Measurements from ENCODE around the gene SPC24. TPM values are rescaled to one million over a fixed set of nuclear protein-coding genes. Genes with fewer than 3 reads are reported as not detected.
"Not testable (repeated sequence)": the region's sequence is repeated elsewhere in the genome, so short reads cannot be mapped to it uniquely, and the experiment has no call there.

The SPC24 gene
- total and polyA plus RNA-seq, 2 donors (not counting 1 experiment from before 2014, with no cell fraction given) = 0.12 to 0.15 TPM

DNA sequence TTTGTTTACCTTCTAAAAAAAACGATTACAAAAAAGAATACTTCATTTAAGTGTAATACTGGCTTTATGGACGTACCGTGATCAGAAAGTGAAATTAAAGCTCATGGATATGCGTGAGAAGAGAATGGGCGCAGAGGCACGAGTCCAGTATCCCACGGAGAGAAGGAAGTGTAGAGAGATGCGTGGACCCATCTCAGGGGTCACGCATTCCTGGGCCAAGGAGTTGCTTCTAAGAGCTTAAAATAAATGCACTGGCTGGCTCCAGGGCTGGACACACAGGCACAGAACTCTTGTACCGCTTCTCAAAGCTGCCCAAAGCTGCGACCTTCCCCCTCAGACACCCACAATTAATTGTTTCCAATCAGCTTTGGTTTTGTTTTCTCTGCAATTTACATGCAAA is 8.7 kb upstream of the SPC24 start:
- no peaks in the 10 kb centered on the region for H3K27me3 ChIP-seq (replicated peaks in 1 of 4; ENCODE audit: control extremely low read depth in 1 of 4, control insufficient read depth in 3 of 4, insufficient read depth in 4 of 4, low read length in 3 of 4)
- TF ChIP-seq, protein P1, sequence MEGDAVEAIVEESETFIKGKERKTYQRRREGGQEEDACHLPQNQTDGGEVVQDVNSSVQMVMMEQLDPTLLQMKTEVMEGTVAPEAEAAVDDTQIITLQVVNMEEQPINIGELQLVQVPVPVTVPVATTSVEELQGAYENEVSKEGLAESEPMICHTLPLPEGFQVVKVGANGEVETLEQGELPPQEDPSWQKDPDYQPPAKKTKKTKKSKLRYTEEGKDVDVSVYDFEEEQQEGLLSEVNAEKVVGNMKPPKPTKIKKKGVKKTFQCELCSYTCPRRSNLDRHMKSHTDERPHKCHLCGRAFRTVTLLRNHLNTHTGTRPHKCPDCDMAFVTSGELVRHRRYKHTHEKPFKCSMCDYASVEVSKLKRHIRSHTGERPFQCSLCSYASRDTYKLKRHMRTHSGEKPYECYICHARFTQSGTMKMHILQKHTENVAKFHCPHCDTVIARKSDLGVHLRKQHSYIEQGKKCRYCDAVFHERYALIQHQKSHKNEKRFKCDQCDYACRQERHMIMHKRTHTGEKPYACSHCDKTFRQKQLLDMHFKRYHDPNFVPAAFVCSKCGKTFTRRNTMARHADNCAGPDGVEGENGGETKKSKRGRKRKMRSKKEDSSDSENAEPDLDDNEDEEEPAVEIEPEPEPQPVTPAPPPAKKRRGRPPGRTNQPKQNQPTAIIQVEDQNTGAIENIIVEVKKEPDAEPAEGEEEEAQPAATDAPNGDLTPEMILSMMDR (IDR thresholded peaks at IDR 0.05) = no peak
- TF ChIP-seq EZH2 (IDR thresholded peaks at IDR 0.05; ENCODE audit: borderline replicate concordance, insufficient read depth, low read depth, low read length, poor library complexity, severe bottlenecking) = no peak
- ATAC-seq (ENCODE audit: low read depth) (no peak), DNase-seq (no peak)
- H4K20me1 ChIP-seq (ENCODE audit: control insufficient read depth, insufficient read depth, low read length, poor library complexity, severe bottlenecking) = no peaks in the 10 kb centered on the region
- H3K79me2 ChIP-seq (ENCODE audit: control insufficient read depth, insufficient read depth, low read length) = no peaks in the 10 kb centered on the region
- intact Hi-C loops (cut with micrococcal nuclease) = no loop called here
- H3K4me1 ChIP-seq (ENCODE audit: control insufficient read depth in 2 of 2, insufficient read depth in 2 of 2, low read length in 2 of 2) = no peaks in the 10 kb centered on the region
- no peak overlapping the region for H3K9ac ChIP-seq (ENCODE audit: low read length)
- CTCF ChIA-PET = interaction anchor here (0.7 kb wide), 1 partner anchor 21 kb away, joined by 4 read pairs; no protein-coding TSS in a partner anchor
- Mint-ChIP-seq H3K9me3 (ENCODE audit: insufficient read depth) (peaks cover 2% of the 10 kb centered on the region), H3K4me3 (no peak overlapping the region), H3K27me3 (no peaks in the 10 kb centered on the region), H3K27ac (no peak overlapping the region), H3K4me1 (no peaks in the 10 kb centered on the region)
- H3K9me3 ChIP-seq (ENCODE audit: control extremely low read depth in 1 of 3, control insufficient read depth in 2 of 3, insufficient read depth in 1 of 3, low read length in 2 of 3) = peaks cover 0 to 17% (median 3%) of the 10 kb centered on the region in 3 donors
- no peak overlapping the region for H3K4me2 ChIP-seq (replicated peaks; ENCODE audit: low read depth, low read length, poor library complexity, severe bottlenecking)
- H3K27ac ChIP-seq (ENCODE audit: low read length in 2 of 2) = no peak overlapping the region
- POLR2A ChIA-PET = no interaction called here
- H3K36me3 ChIP-seq (replicated peaks in 1 of 2; ENCODE audit: control extremely low read depth in 1 of 2, control insufficient read depth in 1 of 2, extremely low read depth in 1 of 2, insufficient read depth in 2 of 2, low read length in 1 of 2) = no peaks in the 10 kb centered on the region
- 98% methylated on average over 10 of the region's 11 CpGs for WGBS (ENCODE audit: insufficient coverage)
- H2AFZ ChIP-seq (ENCODE audit: insufficient read depth, low read depth, low read length, poor library complexity, severe bottlenecking) = no peak overlapping the region
- H3K4me3 ChIP-seq (ENCODE audit: control extremely low read depth in 1 of 5, extremely low read depth in 1 of 5, insufficient read depth in 1 of 5, low read depth in 2 of 5, low read length in 4 of 5) = no peak overlapping the region

DNA sequence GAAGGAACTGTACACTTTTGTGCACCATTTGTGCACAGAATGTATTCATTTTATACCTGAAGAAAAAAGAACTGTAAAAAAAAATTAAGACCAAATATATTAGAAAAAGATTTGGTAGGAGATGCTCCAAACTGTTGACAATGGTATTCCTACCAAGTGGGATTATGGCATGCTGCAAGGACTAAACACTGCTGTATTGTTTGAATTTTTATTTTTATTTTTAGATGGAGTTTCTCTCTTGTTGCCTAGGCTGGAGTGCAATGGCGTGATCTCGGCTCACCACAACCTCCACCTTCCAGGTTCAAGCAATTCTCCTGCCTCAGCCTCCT is 4.8 kb upstream of the SPC24 start:
- DNase-seq; H3K9me3 Mint-ChIP-seq (ENCODE audit: insufficient read depth); H2AFZ ChIP-seq (ENCODE audit: insufficient read depth, low read depth, low read length, poor library complexity, severe bottlenecking); ATAC-seq (ENCODE audit: low read depth); CTCF ChIA-PET; H3K4me1 ChIP-seq (ENCODE audit: control insufficient read depth in 2 of 2, insufficient read depth in 2 of 2, low read length in 2 of 2); H3K27ac ChIP-seq (ENCODE audit: low read length in 2 of 2); H3K4me2 ChIP-seq (replicated peaks; ENCODE audit: low read depth, low read length, poor library complexity, severe bottlenecking); H3K4me1 Mint-ChIP-seq; H3K79me2 ChIP-seq (ENCODE audit: control insufficient read depth, insufficient read depth, low read length); H4K20me1 ChIP-seq (ENCODE audit: control insufficient read depth, insufficient read depth, low read length, poor library complexity, severe bottlenecking); H3K27me3 Mint-ChIP-seq; intact Hi-C loops (cut with micrococcal nuclease); H3K27ac Mint-ChIP-seq; POLR2A ChIA-PET; H3K9ac ChIP-seq (ENCODE audit: low read length); H3K4me3 Mint-ChIP-seq; H3K27me3 ChIP-seq (replicated peaks in 1 of 4; ENCODE audit: control extremely low read depth in 1 of 4, control insufficient read depth in 3 of 4, insufficient read depth in 4 of 4, low read length in 3 of 4); H3K4me3 ChIP-seq (ENCODE audit: control extremely low read depth in 1 of 5, extremely low read depth in 1 of 5, insufficient read depth in 1 of 5, low read depth in 2 of 5, low read length in 4 of 5); H3K36me3 ChIP-seq (replicated peaks in 1 of 2; ENCODE audit: control extremely low read depth in 1 of 2, control insufficient read depth in 1 of 2, extremely low read depth in 1 of 2, insufficient read depth in 2 of 2, low read length in 1 of 2): not testable (repeated sequence)
- peaks cover 0 to 15% (median 3%) of the 10 kb centered on the region in 3 donors for H3K9me3 ChIP-seq (ENCODE audit: control extremely low read depth in 1 of 3, control insufficient read depth in 2 of 3, insufficient read depth in 1 of 3, low read length in 2 of 3)
- WGBS (ENCODE audit: insufficient coverage) = no CpG with 5 or more reads among the region's 2 CpGs

All from B cell (primary cell).